ENCODE results near the gene AGAP1.

DNA sequence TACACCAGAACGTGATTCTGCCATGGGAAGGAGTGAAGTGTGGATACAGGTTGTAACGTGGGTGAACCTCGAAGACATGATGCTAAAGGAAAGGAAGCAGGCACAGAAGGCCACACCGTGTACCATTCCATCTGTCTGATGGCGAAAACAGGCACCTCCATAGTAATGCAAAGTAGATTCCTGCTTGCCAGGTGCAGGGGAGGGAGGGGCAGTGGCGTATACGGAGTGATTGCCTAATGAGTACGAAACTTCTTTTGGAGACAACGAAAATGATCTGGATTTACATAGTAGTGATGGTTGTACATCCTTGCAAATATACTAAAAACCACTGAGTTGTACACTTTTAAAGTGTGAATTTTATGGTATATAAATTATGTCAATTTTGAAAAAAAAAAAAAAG lies 567.7 kb downstream of the AGAP1 start:
- no peak for TF ChIP-seq POLR2A (IDR thresholded peaks at IDR 0.05)
- TF ChIP-seq, protein P1, sequence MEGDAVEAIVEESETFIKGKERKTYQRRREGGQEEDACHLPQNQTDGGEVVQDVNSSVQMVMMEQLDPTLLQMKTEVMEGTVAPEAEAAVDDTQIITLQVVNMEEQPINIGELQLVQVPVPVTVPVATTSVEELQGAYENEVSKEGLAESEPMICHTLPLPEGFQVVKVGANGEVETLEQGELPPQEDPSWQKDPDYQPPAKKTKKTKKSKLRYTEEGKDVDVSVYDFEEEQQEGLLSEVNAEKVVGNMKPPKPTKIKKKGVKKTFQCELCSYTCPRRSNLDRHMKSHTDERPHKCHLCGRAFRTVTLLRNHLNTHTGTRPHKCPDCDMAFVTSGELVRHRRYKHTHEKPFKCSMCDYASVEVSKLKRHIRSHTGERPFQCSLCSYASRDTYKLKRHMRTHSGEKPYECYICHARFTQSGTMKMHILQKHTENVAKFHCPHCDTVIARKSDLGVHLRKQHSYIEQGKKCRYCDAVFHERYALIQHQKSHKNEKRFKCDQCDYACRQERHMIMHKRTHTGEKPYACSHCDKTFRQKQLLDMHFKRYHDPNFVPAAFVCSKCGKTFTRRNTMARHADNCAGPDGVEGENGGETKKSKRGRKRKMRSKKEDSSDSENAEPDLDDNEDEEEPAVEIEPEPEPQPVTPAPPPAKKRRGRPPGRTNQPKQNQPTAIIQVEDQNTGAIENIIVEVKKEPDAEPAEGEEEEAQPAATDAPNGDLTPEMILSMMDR (IDR thresholded peaks at IDR 0.05) = no peak
